Fibroblast of the aortic adventitia (primary cell): ENCODE data around the gene MTA1. TPM values are rescaled to one million over a fixed set of nuclear protein-coding genes. Genes with fewer than 3 reads are reported as not detected.

Source experiments
- DNase-seq: peaks from one replicate; pipeline ENCODE4 v3.0.0-alpha.2; 2010; ENCODE audit warnings: low read depth
- H3K4me3 ChIP-seq: 2 replicates; pipeline ENCODE4 v1.5.1; 2011; ENCODE audit warnings: low read depth, mild to moderate bottlenecking, control low read depth, low read length, moderate library complexity
- total RNA-seq: library from RNA; depleted of rRNA; stranded (reverse); fragments of >200 nt; gene quantifications from 2 replicates; pipeline ENCODE4 v1.2.3, GENCODE V29; 2012; ENCODE audit warnings: low replicate concordance
- TF ChIP-seq, protein P1 (sequence below): IDR thresholded peaks from 2 replicates; pipeline ENCODE4 v1.5.1; 2011; ENCODE audit warnings: mild to moderate bottlenecking, low read length, control low read depth, inconsistent platforms; ENCODE audit not compliant: insufficient read depth

Gene MTA1
- total RNA-seq, 1 donor: 44.4 TPM

DNA sequence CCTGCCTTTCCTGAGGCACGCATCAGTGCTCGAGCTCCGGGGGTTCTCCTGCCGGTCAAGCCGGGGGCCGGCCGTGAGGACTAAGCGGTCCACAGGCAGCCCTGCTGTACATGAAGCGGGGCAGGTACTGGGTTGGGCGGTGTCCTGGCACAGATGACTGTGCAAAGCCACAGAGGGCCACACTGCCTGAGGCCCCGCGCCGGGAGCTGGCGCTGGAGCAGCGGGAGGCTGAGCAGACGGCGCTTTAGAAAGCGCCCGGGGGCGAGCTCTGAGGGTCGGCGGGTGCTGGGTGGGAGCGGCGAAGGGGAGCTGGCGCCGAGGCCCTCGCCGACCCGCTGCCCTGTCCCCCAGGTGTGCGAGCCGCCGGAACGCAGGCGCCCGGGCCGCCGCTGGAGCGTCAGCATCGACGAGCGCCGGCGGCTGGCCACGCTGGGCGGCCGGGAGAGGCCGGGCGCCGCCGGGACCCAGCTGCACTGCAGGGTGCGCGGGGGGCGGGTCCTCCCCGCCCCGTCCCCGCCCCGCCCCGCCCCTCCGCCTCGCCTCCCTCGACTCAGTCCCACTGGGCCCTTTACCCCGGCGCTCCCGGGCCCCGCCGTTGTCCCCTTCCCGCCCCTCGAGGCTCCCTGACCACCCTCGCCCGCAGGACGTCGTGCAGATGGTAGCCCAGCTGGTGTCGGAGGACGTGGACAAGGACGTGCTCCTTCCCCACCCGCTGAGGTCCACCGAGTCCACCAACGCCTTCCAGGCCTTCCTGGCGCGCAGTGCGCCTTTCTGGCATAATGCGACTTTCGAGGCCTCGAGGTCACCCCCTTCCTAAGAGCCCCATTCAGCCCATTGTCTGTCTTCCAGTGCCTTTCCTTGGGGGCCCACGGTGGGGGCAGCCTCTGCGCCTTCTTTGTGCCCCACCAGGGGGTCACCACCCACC, 8.3 kb upstream of the MTA1 start:
- TF ChIP-seq, protein P1, sequence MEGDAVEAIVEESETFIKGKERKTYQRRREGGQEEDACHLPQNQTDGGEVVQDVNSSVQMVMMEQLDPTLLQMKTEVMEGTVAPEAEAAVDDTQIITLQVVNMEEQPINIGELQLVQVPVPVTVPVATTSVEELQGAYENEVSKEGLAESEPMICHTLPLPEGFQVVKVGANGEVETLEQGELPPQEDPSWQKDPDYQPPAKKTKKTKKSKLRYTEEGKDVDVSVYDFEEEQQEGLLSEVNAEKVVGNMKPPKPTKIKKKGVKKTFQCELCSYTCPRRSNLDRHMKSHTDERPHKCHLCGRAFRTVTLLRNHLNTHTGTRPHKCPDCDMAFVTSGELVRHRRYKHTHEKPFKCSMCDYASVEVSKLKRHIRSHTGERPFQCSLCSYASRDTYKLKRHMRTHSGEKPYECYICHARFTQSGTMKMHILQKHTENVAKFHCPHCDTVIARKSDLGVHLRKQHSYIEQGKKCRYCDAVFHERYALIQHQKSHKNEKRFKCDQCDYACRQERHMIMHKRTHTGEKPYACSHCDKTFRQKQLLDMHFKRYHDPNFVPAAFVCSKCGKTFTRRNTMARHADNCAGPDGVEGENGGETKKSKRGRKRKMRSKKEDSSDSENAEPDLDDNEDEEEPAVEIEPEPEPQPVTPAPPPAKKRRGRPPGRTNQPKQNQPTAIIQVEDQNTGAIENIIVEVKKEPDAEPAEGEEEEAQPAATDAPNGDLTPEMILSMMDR: no peak
- DNase-seq: peak; percentile 10
- H3K4me3 ChIP-seq: peak overlapping the region; percentile 44

DNA sequence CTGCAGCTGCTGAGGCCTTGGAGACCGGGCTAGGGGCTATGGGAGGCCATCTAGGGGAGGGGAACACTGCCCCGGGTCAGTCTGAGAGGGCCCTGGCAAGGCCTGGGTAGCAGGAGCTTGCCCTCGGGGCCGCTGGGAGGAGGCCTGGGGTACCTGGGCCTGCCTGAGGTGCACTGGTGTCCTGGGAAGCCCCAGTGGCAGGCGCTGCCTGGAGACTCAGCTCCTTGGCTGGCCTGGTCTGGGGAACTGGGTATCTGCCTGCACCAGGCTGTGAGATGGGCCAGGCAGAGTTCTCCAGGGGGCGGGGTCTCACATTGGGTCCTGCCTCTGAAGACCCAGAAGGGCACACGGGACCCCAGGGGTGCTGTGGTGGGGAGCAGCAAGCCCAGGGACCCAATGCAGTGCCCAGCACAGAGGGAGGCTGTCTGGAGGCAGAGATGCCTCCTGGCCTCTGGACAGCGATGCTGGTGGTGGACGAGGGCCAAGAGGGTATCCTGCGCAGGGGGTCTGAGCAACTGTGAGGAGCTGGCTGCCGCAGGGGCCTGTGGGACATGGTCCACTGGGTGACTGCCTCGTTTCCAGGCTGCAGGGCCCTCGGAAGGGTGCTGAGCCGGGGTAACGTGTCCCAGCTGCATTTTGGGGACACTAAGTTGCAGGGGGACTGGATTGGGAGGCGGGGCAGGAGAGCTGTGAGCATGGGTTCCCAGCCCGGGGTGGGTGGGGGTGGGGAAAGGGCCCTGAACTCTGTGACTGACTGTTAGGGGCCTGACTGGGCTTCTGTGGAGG, 7.4 kb upstream of the MTA1 start:
- TF ChIP-seq, protein P1: no peak
- DNase-seq: no peak

DNA sequence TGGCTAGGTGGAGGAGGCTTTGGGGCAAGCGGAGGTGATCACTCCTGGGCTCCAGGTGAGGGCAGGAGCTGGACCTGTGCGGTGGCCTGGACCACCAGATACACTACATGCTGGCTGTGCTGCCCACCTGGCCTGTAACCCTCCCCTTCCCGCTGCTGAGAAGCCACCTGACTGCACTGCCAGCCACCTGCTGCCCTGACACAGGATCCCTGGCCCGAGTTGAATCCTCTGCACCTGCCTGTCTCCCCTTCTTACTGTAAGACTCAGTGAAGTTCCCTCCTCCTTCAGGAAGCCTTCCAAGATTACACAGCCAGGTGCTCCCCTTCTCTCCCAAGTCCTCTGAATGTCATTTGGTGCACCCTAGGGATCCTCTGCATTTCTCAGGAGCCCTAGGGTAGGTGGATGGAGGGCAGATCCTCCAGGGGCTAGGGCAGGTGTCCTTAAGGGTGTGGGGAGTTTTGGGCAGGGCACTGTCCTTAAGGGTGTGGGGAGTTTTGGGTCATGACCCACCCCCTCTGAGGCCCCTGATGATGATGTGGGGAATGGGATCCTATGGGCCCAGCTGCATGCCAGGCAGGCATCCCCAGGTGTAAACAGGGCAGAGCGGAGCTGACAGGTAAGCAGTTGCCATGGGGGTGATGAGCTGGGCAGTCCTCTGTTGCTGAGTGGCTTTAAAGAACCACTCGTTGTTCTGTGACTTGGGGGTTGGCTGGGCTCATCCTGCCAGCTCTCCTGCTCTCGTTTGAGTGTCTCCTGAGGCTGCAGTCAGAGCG, 6.7 kb upstream of the MTA1 start:
- TF ChIP-seq, protein P1: no peak
- no peak overlapping the region for H3K4me3 ChIP-seq
- DNase-seq: no peak

More for the DNA sequence above, 7.4 kb upstream of the MTA1 start:
- H3K4me3 ChIP-seq: no peak overlapping the region

DNA sequence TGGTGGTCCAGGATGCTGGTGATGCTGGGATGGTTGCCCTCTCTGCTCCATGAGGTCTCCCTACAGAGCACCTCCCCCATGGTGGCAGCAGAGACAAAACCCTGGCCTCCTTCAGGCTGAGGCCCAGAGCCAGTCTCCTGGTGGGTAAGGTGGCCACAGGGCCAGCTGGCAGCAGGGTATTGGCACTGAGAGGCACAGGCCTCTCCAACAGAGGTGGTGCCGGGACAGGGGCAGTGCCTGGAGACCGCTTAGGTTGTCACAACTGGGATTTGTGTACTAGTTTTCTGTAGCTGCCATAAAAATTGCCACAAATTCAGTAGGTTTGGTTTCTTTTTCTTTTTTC, 6.1 kb upstream of the MTA1 start:
- no peak overlapping the region for H3K4me3 ChIP-seq
- DNase-seq: no peak
- TF ChIP-seq, protein P1: no peak

DNA sequence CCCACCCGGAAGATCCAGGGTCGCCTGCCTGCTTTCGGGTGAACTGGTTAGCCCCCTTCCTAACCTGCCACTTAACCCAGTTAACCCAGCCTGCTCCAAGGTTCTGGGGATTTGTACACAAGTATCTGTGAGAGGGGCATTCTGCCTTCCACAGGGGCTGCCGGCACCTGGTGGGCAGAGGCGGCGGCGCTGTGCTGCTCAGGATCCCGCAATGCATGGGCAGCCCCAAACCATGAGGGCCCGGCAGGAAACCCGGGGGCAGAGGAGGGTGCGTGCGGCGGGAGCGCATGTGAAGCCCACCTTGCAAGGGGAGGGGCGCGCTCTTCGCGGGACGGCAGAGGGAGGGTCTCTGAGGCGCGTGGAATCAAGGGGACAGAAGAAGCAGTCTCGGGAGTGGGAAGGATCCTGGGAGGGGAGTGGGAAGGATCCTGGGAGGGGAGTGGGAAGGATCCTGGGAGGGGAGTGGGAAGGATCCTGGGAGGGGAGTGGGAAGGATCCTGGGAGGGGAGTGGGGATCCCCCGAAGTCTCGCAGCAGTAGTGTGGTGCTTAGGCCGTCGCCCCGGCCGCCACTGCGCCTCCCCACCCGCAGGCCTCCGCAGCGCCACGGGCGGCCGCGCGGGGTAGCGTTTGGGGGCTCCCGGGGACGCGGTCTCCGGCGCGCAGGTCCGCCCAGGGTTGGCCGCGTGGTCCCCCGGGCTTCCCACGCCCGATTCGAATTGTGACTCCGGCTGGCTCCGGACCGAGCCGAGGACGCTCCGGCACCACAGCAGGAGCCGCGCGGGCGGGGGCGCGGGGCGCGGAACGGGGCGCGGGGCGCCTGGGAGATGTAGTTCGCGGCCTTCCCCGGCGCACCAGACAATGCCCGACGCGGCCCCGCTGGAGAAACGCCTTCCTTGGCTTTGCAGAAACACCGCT, 4.9 kb upstream of the MTA1 start:
- peak; percentile 59 for DNase-seq
- H3K4me3 ChIP-seq: peak overlapping the region; percentile 58
- TF ChIP-seq, protein P1: peak; percentile 62
